Stimulated activated CD4-positive, alpha-beta T cell treated with anti-CD3 and anti-CD28 coated beads, TNF-alpha, amount 100 ng/mL, for 1 hour (primary cell): ENCODE measurements around the gene LRRC3.

Source experiments
- DNase-seq, 3 donors: peaks; one replicate each; pipeline ENCODE4 v3.0.0-alpha.2; 2020; ENCODE audit warnings: low read depth in 3 of 3, low spot score in 1 of 3

Gene LRRC3

GRCh38 chr21:44438531-44439210 lies 16.6 kb upstream of the LRRC3 start:
- no peak for DNase-seq

- no peak for DNase-seq
Observed at GRCh38 chr21:44439211-44439600, 16.1 kb upstream of the LRRC3 start.

- DNase-seq = no peak
Observed at GRCh38 chr21:44440241-44441040, 14.9 kb upstream of the LRRC3 start.

GRCh38 chr21:44441041-44441400 lies 14.3 kb upstream of the LRRC3 start:
- DNase-seq = no peak

- no peak for DNase-seq
Observed at GRCh38 chr21:44441581-44442265, 13.6 kb upstream of the LRRC3 start.

- DNase-seq = no peak
Observed at GRCh38 chr21:44442266-44443125, 12.8 kb upstream of the LRRC3 start.

GRCh38 chr21:44443291-44443890 lies 11.9 kb upstream of the LRRC3 start:
- no peak for DNase-seq

GRCh38 chr21:44443891-44444285 lies 11.4 kb upstream of the LRRC3 start:
- no peak for DNase-seq

GRCh38 chr21:44444286-44444931 lies 10.9 kb upstream of the LRRC3 start:
- no peak for DNase-seq

GRCh38 chr21:44445145-44445812 lies 10.0 kb upstream of the LRRC3 start:
- DNase-seq = no peak

GRCh38 chr21:44448651-44449131 lies 6.6 kb upstream of the LRRC3 start:
- no peak for DNase-seq

GRCh38 chr21:44449473-44450363 lies 5.6 kb upstream of the LRRC3 start:
- no peak for DNase-seq

GRCh38 chr21:44450402-44450801 lies 4.9 kb upstream of the LRRC3 start:
- DNase-seq = no peak

GRCh38 chr21:44450999-44451398 lies 4.3 kb upstream of the LRRC3 start:
- DNase-seq = no peak

- no peak for DNase-seq
Observed at GRCh38 chr21:44453120-44453519, 2.2 kb upstream of the LRRC3 start.

- DNase-seq = no peak
Observed at GRCh38 chr21:44454058-44454457, 1.3 kb upstream of the LRRC3 start.

GRCh38 chr21:44455524-44456213 lies 359 bp downstream of the LRRC3 start:
- DNase-seq = peak in 1 of 3 donors; percentile 30
